GM21367 (cell line): ENCODE results near the gene CEBPG.

Experiments used
- ATAC-seq: cut with Tn5 transposase; IDR thresholded peaks from one replicate; pipeline ENCODE4 v1.9.1; 2021; ENCODE audit not compliant: unreplicated experiment

The CEBPG gene

GRCh38 chr19:33418871-33419787, 45.6 kb downstream of the CEBPG start:
- no peak for ATAC-seq

DNA sequence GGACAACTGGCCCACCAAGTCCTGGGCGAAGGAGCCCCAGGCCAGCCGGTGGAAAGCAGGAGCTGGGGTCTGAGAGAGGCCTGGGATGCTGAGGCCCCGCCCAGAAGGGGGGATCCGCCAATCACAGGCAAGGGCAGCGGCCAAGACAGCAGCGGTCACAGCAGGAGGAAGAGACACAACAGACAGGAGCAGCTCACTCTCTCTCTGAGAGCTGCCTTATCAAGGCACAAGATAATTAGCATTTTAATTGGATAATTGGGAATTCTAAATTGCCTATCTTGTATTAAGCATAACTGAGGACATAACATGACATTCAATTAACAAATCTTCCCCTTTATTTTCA, 46.2 kb downstream of the CEBPG start:
- ATAC-seq = no peak

- no peak for ATAC-seq
These were observed 47.3 kb downstream of the CEBPG start for GRCh38 chr19:33420821-33421220.

DNA sequence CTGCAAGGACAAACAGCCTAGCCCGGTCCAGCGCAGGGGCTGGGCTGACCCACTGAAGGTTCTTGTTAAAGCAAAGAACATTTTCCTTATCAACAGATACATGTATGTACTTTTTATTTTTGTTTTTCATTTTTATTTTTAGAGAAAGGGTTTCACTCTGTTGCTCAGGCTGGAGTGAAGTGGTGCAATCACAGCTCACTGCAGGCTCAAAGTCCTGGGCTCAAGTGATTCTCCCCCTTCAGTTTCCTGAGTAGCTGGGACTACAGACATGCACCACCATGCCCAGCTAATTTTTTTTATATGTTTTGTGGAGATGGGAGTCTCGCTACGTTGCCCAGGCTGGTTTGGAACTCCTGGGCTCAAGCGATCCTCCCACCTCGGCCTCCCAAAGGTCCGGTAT, 47.9 kb downstream of the CEBPG start:
- ATAC-seq = no peak

DNA sequence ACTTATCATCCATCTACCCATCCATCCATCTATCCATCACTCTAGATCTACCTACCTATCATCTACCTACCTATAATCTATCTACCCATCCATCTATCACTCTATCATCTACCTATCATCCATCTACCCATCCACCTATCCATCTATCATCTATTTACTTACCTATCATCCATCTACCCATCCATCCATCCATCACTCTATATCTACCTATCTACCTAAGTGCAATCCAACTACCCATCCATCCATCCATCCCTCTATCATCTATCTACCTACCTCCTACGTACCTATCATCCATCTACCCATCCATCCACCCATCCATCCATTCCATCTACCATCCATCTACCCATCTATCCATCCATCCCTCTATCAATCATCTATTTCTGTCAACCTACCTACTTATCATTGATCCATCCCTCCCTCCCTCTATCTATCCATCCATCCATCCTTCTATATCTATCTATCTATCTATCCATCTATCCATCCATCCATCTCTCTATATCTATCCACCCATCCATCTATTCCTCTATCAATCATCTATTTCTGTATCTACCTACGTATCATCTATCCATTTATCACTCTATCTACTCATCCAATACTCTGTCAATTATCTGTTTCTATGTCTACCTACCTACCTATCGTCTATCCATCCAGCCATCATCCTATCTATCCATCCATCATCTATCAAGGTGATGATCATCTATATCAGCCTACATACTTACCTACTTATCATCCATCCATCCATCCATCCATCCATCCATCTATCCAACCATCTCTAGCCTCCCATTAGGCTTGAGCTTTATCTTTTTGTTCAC, 49.1 kb downstream of the CEBPG start:
- ATAC-seq = no peak

GRCh38 chr19:33424181-33424580, 50.7 kb downstream of the CEBPG start:
- no peak for ATAC-seq

GRCh38 chr19:33426621-33427361, 53.3 kb downstream of the CEBPG start:
- no peak for ATAC-seq

- ATAC-seq = no peak
These were observed 54.5 kb downstream of the CEBPG start for GRCh38 chr19:33427801-33428626.

GRCh38 chr19:33428627-33429125, 55.2 kb downstream of the CEBPG start:
- no peak for ATAC-seq

DNA sequence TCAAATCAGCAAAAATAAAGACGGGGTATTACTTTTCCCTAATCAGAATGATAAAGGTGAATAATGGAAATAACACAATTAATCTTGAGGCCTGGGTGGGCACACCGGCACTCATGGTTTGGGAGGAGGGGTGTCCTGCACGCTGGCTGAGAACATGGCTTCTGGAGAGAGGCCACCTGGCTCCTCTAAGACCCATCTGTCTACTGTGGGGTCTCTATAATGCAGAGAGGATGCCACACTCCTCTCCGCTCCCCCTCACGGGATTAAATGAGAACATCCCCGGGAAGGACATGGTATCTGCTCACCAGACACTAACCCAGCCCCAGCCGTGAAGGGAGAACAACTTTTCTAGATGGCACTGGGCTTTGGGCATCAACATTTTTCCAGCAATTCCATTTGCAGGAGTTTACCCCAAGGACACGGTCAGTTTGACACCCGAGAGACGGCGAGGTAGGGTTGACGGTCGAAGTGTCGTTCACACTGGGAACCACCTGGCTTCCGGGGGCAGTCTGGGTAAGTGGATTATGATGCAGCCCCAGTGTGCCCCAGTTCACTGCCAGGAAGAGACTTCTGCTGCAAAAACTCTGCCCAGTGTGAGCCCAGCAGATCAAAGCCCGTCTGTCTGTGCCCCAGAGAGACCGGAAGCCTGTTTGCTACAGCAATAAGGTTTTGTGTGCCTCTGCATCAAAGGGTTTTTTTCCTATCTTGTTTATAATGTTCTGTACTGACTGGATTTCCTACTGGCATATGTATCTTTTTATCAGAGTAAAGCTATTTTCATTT, 56.6 kb downstream of the CEBPG start:
- no peak for ATAC-seq

GRCh38 chr19:33430674-33431277, 57.3 kb downstream of the CEBPG start:
- ATAC-seq = no peak

DNA sequence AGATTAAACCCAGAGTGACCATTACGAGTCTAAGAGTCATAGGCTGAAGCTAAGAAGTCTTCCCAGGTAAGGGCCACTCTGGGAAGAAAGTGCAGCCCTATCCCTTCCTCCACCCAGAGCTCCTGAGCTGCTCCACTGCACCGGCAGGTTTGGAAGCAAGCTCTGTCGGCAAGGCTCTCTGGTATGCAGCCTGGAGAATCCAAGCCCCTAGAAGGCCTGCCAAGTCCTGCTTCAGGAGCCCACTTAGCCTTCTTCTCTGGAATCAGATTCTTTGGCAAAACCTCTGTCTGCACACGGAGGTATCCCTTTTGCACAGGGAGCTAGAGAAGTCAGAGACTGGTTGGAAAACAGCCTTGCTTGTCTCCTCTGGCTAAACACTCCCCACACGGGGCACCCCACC, 58.5 kb downstream of the CEBPG start:
- no peak for ATAC-seq
